Activated CD4-positive, alpha-beta T cell treated with anti-CD3 and anti-CD28 coated beads, Interleukin-2, amount 10 ng/mL, durations not matched to agents 24 days and 14 days (primary cell): ENCODE data around the gene KCNH5. TPM values are rescaled to one million over a fixed set of nuclear protein-coding genes. Genes with fewer than 3 reads are reported as not detected.

Source experiments
- DNase-seq: peaks from one replicate; pipeline ENCODE4 v3.0.0; 2022
- H3K27ac Mint-ChIP-seq: one replicate; pipeline ENCODE4 v1.8.0; 2022; ENCODE audit warnings: mild to moderate bottlenecking, mixed read lengths
- H3K27me3 Mint-ChIP-seq: one replicate; pipeline ENCODE4 v1.8.0; 2022; ENCODE audit warnings: mixed read lengths
- H3K36me3 Mint-ChIP-seq: one replicate; pipeline ENCODE4 v1.8.0; 2022; ENCODE audit warnings: low read depth, mild to moderate bottlenecking, mixed read lengths
- H3K4me1 Mint-ChIP-seq: one replicate; pipeline ENCODE4 v1.8.0; 2021; ENCODE audit warnings: mixed read lengths
- H3K4me3 Mint-ChIP-seq: one replicate; pipeline ENCODE4 v1.8.0; 2022; ENCODE audit warnings: mild to moderate bottlenecking, moderate library complexity, mixed read lengths
- H3K9me3 Mint-ChIP-seq: one replicate; pipeline ENCODE4 v1.8.0; 2021; ENCODE audit warnings: mixed read lengths
- intact Hi-C: fragments of 100-400 bp; cut with micrococcal nuclease; formaldehyde crosslinking; loops from one replicate; pipeline ENCODE4 v1.15.1; 2023
- total RNA-seq: library from RNA; stranded (reverse); gene quantifications from 2 replicates; pipeline ENCODE4 v1.2.3, GENCODE V29; 2022

Gene KCNH5, protein sequence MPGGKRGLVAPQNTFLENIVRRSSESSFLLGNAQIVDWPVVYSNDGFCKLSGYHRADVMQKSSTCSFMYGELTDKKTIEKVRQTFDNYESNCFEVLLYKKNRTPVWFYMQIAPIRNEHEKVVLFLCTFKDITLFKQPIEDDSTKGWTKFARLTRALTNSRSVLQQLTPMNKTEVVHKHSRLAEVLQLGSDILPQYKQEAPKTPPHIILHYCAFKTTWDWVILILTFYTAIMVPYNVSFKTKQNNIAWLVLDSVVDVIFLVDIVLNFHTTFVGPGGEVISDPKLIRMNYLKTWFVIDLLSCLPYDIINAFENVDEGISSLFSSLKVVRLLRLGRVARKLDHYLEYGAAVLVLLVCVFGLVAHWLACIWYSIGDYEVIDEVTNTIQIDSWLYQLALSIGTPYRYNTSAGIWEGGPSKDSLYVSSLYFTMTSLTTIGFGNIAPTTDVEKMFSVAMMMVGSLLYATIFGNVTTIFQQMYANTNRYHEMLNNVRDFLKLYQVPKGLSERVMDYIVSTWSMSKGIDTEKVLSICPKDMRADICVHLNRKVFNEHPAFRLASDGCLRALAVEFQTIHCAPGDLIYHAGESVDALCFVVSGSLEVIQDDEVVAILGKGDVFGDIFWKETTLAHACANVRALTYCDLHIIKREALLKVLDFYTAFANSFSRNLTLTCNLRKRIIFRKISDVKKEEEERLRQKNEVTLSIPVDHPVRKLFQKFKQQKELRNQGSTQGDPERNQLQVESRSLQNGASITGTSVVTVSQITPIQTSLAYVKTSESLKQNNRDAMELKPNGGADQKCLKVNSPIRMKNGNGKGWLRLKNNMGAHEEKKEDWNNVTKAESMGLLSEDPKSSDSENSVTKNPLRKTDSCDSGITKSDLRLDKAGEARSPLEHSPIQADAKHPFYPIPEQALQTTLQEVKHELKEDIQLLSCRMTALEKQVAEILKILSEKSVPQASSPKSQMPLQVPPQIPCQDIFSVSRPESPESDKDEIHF
- not detected in 2 replicates for total RNA-seq

DNA sequence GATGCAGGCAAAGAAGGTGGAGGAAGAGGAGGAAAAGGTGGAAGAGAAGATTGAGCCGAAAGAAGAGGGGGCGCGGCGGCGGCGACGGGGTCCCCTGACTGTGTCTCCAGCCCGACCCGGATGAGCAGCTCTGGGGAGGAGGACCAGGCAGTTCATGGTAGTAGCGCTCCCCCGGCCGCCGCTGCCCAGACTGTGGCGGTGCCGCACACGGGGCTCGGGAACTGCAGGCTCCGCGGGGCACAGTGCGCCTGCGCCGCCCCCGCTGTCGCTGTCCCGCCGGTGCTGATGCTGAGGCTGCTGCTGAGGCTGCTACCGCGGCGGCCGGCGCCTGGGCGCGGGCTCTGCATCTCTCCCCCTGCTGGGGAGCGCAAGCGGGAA, at the start of gene KCNH5:
Gene KCNH5 (minus strand): TSS at position 225 of the 378 bp plus-strand sequence. CDS start 272 bp downstream, outside the sequence.
- H3K4me1 Mint-ChIP-seq: no peaks in the 10 kb centered on the region
- no peaks in the 10 kb centered on the region for H3K36me3 Mint-ChIP-seq
- intact Hi-C loops: no loop called here
- H3K27ac Mint-ChIP-seq: no peak within 1 kb of the TSS
- H3K4me3 Mint-ChIP-seq: no peak within 1 kb of the TSS
- H3K27me3 Mint-ChIP-seq: peaks cover 42% of the 10 kb centered on the region
- no peaks in the 10 kb centered on the region for H3K9me3 Mint-ChIP-seq
- peak; percentile 58 for DNase-seq

DNA sequence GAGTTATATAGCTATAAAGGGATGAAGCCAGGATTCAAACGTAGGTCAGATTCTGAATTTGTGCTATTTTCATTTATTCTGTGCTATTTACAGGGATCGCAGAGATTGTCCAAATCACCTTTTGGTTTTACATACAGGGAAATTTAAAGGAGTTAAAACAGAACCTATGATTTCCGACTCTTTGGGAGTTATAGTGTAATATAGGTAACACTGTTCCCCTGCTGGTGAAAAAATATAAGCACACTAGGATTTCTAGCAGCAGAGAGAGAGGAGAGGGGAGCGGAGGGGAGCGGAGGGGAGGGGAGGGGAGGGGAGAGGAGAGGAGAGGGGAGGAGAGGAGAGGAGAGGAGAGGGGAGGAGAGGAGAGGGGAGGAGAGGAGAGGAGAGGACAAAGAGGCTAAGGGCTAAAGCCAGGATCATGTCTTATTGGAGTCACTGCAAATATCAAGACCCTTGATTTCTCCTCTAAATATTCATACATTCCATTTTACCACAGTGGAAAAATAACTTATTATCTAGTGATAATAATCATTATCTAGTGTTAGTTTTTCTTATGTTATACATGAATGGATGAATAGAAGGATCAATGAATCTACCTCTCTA, 46.2 kb upstream of the KCNH5 start:
- H3K9me3 Mint-ChIP-seq: no peaks in the 10 kb centered on the region
- H3K27me3 Mint-ChIP-seq: no peaks in the 10 kb centered on the region
- H3K36me3 Mint-ChIP-seq: no peaks in the 10 kb centered on the region
- H3K4me3 Mint-ChIP-seq: no peak overlapping the region
- no peak for DNase-seq
- no peak overlapping the region for H3K27ac Mint-ChIP-seq
- no peaks in the 10 kb centered on the region for H3K4me1 Mint-ChIP-seq
- intact Hi-C loops: no loop called here

DNA sequence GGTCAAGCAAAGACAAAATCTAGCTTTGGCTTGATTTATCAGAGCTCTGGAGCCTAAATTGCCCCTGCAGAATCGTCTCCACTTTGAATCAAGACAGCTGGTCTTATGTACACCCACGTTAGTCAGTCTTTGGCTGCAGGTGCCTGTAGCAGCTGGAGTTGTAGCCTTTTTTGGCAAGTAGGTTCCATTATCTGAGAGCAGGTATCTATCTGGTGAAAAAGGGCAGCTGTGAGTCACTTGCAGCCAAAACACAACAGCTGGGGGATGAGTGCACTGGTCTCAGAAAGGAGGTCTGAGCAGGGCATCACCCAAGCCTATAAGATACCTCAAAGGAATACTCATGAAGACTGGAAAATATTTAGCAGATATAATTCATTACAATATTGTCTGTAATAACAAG, 43.6 kb upstream of the KCNH5 start:
- no peaks in the 10 kb centered on the region for H3K36me3 Mint-ChIP-seq

DNA sequence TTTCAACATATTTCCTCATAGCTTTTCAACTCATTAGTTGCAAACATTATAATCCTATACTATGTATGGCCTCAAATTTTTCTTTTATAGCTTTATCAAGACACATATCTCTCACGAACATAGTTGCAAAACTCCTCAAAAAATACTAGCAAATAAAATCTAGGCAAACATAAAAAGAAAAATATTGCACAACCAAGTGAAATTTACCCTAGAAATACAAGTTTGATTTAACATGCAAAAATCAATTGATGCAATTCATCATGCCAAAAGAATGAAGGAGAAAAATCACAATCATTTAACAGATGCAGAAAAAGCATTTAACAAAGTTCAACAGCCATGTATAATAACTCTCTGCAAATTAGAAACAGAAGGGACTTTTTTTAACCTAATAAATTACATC, 33.3 kb upstream of the KCNH5 start:
- H3K27me3 Mint-ChIP-seq: no peaks in the 10 kb centered on the region
- H3K36me3 Mint-ChIP-seq: no peaks in the 10 kb centered on the region
- no peak overlapping the region for H3K27ac Mint-ChIP-seq
- no peaks in the 10 kb centered on the region for H3K9me3 Mint-ChIP-seq
- H3K4me1 Mint-ChIP-seq: no peaks in the 10 kb centered on the region
- H3K4me3 Mint-ChIP-seq: no peak overlapping the region
- DNase-seq: no peak
- intact Hi-C loops: no loop called here

More for the DNA sequence above, 43.6 kb upstream of the KCNH5 start:
- no peak overlapping the region for H3K4me3 Mint-ChIP-seq
- H3K4me1 Mint-ChIP-seq: no peaks in the 10 kb centered on the region
- DNase-seq: no peak
- intact Hi-C loops: no loop called here
- H3K27me3 Mint-ChIP-seq: no peaks in the 10 kb centered on the region
- H3K27ac Mint-ChIP-seq: no peak overlapping the region
- no peaks in the 10 kb centered on the region for H3K9me3 Mint-ChIP-seq

DNA sequence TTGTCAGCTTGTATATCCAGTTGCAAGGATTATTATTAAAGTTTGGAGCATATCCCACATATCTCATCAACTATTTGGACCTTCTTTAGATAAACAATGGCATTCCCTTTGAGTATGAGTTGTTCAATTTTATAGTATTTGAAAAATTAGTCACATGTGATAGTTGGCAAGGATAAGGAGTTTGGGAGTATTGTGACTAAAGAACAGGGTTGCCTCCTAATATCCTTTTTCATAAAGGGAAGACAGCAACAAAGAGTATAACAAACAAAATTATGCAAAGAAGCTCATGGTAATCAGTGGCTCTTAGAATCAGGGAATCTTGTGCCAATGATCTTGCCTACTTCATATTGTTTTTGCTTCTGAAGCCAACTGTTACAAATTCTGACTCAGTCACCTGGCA, 31.2 kb upstream of the KCNH5 start:
- Mint-ChIP-seq H3K36me3 (no peaks in the 10 kb centered on the region), H3K4me3 (no peak overlapping the region), H3K27ac (no peak overlapping the region), H3K9me3 (no peaks in the 10 kb centered on the region), H3K4me1 (no peaks in the 10 kb centered on the region), H3K27me3 (no peaks in the 10 kb centered on the region)
- intact Hi-C loops: no loop called here
- DNase-seq: no peak

DNA sequence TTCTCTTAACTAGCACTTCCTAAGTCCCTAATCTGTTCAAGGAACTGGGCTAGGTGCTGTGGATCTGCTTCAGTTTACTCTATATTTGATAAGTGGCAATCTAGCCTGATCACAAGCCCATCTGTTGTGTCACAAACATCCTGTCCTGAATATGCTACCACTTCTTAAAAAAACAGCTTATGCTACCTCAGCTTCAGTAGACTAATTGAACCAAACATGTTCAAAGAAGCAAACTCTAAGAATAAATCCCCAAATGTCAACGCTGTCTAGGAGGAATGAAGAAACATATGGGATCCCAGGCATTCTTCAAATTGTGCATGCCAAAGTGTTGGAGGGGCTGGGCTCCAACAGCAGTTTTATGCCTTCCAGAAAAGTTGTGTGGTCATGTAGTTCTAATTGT, 10.4 kb upstream of the KCNH5 start:
- no peaks in the 10 kb centered on the region for H3K4me1 Mint-ChIP-seq
- no peaks in the 10 kb centered on the region for H3K36me3 Mint-ChIP-seq
- H3K9me3 Mint-ChIP-seq: no peaks in the 10 kb centered on the region
- no peak for DNase-seq
- H3K4me3 Mint-ChIP-seq: no peak overlapping the region
- H3K27me3 Mint-ChIP-seq: no peaks in the 10 kb centered on the region
- intact Hi-C loops: no loop called here
- H3K27ac Mint-ChIP-seq: no peak overlapping the region

DNA sequence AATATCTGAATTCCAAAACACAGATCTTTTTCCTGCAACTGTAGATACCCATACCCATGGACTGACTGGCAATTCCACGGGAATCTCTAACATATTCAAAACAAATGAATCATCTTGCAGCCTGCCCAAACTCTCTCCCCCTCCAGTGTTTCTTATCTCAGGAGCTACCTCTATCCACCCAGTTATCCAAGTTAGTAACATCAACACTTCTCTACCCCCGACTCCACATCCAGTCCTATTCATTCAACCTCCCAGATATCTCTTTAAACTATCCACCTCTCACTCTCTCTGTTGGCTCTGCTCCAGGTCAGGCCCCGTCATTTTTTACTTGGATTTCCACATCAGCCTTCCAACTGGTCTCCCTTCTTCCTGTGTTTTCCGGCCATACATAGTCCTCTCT, 6.7 kb upstream of the KCNH5 start:
- DNase-seq: no peak
- Mint-ChIP-seq H3K4me1 (no peaks in the 10 kb centered on the region), H3K27me3 (peaks cover 14% of the 10 kb centered on the region), H3K4me3 (no peak overlapping the region), H3K36me3 (no peaks in the 10 kb centered on the region), H3K9me3 (no peaks in the 10 kb centered on the region), H3K27ac (no peak overlapping the region)
- intact Hi-C loops: no loop called here

DNA sequence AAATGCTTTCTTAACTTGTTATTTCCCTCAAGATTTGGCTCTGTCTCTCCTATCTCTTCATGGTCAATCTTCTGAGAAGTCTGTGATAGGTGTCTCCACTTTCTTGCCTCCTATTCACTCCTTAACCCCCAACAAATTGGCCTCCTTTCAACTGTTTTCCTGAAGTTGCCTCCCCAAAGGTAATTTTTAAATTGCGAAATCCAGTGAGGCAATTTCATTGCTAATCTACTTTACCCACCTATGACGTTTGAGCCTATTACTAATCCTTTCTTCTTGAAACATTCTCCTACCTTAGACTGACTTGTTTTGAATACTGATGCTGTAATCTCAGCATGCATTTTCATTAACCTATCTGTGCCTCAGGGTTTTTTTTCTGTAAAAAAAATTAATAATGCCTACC, 6.0 kb upstream of the KCNH5 start:
- H3K9me3 Mint-ChIP-seq: no peaks in the 10 kb centered on the region
- peaks cover 20% of the 10 kb centered on the region for H3K27me3 Mint-ChIP-seq
- no peak overlapping the region for H3K27ac Mint-ChIP-seq
- no peak for DNase-seq
- no peaks in the 10 kb centered on the region for H3K36me3 Mint-ChIP-seq
- H3K4me1 Mint-ChIP-seq: no peaks in the 10 kb centered on the region
- intact Hi-C loops: no loop called here
- H3K4me3 Mint-ChIP-seq: no peak overlapping the region

DNA sequence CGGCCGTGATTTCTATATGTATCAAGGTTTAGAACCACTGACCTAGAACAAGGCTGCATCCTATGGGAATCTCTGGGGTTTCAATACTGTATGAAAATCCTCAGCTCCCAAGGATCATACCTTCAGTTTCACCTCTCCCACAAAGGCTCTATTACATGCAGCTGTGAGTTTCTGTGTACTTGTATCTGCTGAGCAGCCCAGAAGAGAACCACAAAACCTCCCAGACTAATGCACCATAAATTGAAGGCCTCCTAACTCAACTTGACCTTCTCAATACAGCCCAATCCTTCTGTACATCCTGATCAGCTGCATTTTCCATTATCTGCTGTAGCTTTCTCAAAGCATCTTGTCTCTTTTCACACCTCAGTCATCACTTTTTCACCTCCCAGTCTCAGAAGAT, 5.4 kb upstream of the KCNH5 start:
- no peak overlapping the region for H3K27ac Mint-ChIP-seq
- H3K4me3 Mint-ChIP-seq: no peak overlapping the region
- no peaks in the 10 kb centered on the region for H3K4me1 Mint-ChIP-seq

DNA sequence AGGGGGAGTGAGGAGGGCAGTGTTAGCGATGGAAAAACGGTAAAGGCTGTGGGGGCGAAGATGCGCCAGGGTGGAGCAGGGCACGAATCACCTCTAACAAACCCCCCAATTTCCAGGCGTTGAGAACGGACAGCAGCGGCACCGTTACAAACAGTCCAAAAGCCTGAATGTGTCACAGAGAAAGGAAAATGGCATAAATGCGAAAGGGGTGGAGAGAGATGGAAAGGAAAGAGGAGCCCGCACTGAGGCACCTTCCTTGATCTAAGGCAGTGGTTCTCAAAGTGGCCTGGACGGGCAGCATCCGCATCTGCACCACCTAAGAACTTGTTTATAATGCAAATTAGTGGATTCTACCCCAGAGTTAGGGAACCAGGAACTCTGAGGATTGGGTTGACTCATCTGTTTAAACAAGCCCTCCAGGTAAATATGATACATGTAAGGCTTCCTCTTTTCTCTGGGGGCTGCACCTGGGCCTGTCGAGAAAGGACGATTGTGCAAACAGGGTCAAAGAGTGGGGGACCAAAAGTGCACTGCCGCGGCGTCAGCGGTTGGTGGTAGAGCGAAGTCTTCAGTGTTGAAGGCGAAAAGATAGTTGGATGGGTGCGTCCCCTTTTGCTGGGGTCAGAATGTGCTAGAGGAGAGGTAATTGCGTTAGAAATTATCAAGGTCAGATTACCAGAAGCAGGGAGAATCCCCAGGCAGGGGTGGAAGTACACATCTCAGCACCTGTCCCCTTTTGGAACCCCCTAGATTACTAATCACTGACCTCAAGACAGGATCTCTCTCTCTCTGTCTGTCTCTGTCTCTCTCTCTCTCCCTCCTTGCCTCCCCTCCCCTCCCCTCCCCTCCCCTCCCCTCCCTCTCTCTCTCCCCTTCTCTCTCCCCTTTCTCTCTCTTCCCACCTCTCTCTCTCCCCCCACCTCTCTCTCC, 1.3 kb upstream of the KCNH5 start:
- Mint-ChIP-seq H3K27ac (no peak overlapping the region), H3K36me3 (no peaks in the 10 kb centered on the region), H3K4me3 (no peak overlapping the region), H3K4me1 (no peaks in the 10 kb centered on the region), H3K9me3 (no peaks in the 10 kb centered on the region), H3K27me3 (peaks cover 42% of the 10 kb centered on the region)
- intact Hi-C loops: no loop called here
- DNase-seq: no peak

More for the DNA sequence above, 5.4 kb upstream of the KCNH5 start:
- H3K9me3 Mint-ChIP-seq: no peaks in the 10 kb centered on the region
- no peak for DNase-seq
- H3K36me3 Mint-ChIP-seq: no peaks in the 10 kb centered on the region
- H3K27me3 Mint-ChIP-seq: peaks cover 23% of the 10 kb centered on the region
- intact Hi-C loops: no loop called here

DNA sequence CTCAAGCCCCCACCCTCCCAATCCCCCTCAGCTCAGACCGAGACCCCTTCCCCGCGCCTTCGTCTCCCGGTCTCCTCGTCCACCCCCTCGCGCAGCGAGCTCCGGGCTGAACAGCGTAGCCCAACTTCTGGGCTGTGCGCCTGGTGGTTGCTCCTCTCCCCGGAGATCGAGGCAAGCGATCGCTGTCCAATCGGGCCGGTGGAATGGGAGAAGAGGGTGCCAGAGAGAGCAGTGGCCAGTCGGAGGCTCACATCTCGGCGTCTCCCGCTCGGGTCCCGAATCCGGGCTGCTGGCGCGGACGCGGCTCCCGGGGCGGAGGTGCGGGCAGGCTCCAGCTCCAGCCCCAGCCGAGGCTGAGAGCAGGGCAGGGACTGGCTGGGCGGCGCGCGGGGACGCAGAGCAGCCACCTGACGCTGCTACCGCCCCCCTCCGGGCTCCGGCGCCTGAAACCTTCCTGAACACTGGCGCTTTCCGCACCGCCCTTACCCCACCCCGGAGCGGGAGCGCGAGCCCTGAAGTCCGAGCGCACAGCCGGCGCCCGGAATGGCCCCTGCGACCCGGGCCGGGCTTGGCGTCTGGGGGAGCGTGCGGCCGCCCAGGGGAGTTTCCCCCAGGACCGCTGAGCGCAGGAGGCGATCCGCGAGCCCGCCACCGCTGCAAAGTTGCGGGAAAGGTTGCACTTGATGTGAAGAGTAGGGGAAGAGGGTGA, 508 bp upstream of the KCNH5 start:
- intact Hi-C loops: no loop called here
- no peak overlapping the region for H3K4me3 Mint-ChIP-seq
- peaks cover 42% of the 10 kb centered on the region for H3K27me3 Mint-ChIP-seq
- no peaks in the 10 kb centered on the region for H3K9me3 Mint-ChIP-seq
- no peaks in the 10 kb centered on the region for H3K4me1 Mint-ChIP-seq
- DNase-seq: no peak
- H3K27ac Mint-ChIP-seq: no peak overlapping the region
- no peaks in the 10 kb centered on the region for H3K36me3 Mint-ChIP-seq

DNA sequence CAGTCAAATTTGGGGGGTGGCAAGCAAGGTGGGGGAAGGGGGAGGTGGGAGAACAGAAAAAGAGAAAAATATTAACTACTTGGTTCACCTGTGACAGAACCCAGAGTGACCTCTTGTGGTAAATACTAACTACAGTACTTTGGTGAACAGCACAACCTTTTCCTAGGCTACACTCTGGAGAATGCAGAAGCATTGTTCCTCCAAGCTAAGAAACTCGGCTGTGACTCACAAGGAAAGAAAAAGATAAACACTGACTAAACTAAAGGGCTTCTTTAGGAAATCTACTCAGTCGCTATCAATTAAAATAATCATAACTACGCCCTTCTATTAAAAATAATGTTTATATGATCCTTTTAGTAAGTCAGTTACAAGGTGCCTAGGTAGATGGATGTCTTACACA, 5.4 kb downstream of the KCNH5 start:
- no peaks in the 10 kb centered on the region for H3K9me3 Mint-ChIP-seq
- no peak overlapping the region for H3K27ac Mint-ChIP-seq
- peaks cover 15% of the 10 kb centered on the region for H3K27me3 Mint-ChIP-seq
- no peaks in the 10 kb centered on the region for H3K4me1 Mint-ChIP-seq
- no peak overlapping the region for H3K4me3 Mint-ChIP-seq
- H3K36me3 Mint-ChIP-seq: no peaks in the 10 kb centered on the region
- no peak for DNase-seq
- intact Hi-C loops: no loop called here

DNA sequence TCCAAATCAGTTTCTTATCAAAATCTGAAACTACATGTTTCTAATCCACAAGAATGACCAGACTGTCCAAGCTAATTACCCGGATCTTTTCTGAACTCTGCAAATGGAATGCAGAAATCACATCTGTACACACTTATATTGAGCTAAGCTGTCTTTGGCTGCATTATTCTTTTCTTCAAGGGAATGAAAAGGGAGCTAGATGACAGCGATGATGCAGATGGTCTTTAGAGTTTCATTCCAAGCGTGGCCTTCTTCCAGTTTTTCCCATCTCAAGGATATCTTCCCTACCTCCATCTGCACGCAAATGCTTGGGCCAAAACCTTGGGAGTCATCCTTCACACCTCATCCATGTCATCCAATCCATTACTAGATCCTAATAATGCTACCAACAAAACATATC, 12.6 kb downstream of the KCNH5 start:
- no peaks in the 10 kb centered on the region for H3K4me1 Mint-ChIP-seq
- no peak overlapping the region for H3K4me3 Mint-ChIP-seq
- no peaks in the 10 kb centered on the region for H3K27me3 Mint-ChIP-seq
- H3K9me3 Mint-ChIP-seq: no peaks in the 10 kb centered on the region
- intact Hi-C loops: no loop called here
- DNase-seq: no peak
- H3K36me3 Mint-ChIP-seq: no peaks in the 10 kb centered on the region
- no peak overlapping the region for H3K27ac Mint-ChIP-seq
